Mucosa of descending colon (tissue), 3 donors: ENCODE data around the gene SF1. TPM values are rescaled to one million over a fixed set of nuclear protein-coding genes. Genes with fewer than 3 reads are reported as not detected.

ENCODE experiments used
- ATAC-seq: fragments of 200-7000 bp; cut with Tn5 transposase; one replicate; pipeline ENCODE4 v1.9.1; 2020; ENCODE audit warnings: mild to moderate bottlenecking, moderate library complexity
- DNase-seq, 3 donors: peaks; one replicate each; pipeline ENCODE4 v3.0.0-alpha.2; 2020
- H3K36me3 ChIP-seq: fragments of 200-600 bp; one replicate; pipeline ENCODE4 v1.8.0; 2021; ENCODE audit warnings: low read depth, mild to moderate bottlenecking
- H3K4me1 ChIP-seq: fragments of 200-600 bp; one replicate; pipeline ENCODE4 v1.8.0; 2021; ENCODE audit warnings: low read depth, mild to moderate bottlenecking
- H3K4me3 ChIP-seq: fragments of 200-600 bp; one replicate; pipeline ENCODE4 v1.8.0; 2021; ENCODE audit warnings: mild to moderate bottlenecking
- H3K9me3 ChIP-seq: fragments of 200-600 bp; one replicate; pipeline ENCODE4 v1.8.0; 2021; ENCODE audit warnings: mild to moderate bottlenecking
- intact Hi-C, 2 donors: fragments of 100-400 bp; cut with DNase I in 1 of 2; cut with micrococcal nuclease in 1 of 2; formaldehyde crosslinking; loops; one replicate each; pipeline versions ENCODE4 v1.11.0 to v1.11.1; 2022; cut with DNase I, micrococcal nuclease
- total RNA-seq, 3 donors: library from RNA; stranded (reverse); fragmentation: NEBNext Ultra II Directional in 2 of 3; extraction: Animal tissue kit (Norgen Biotek cat#: 25700) in 2 of 3; gene quantifications; one replicate each; pipeline versions ENCODE4 v1.2.1 to v1.2.4, GENCODE V29; 2021 to 2023
- TF ChIP-seq, protein P1 (sequence below): fragments of 200-600 bp; IDR thresholded peaks from one replicate; pipeline ENCODE4 v1.8.0; 2022; ENCODE audit warnings: antibody characterized with exemption, mild to moderate bottlenecking
- donor health status: DM: no; HTN: no; CAD: no; lungs with moderate emphysema.
- donor health status: DM: no; HTN: no; CAD: no.
- donor health status: DM: no; HTN: yes; CAD: no.

Gene SF1
- total RNA-seq, 3 donors from 2014 or later, result 223 to 317 (median 241) TPM

- H3K9me3 ChIP-seq, result no peaks in the 10 kb centered on the region
- peaks cover 9% of the 10 kb centered on the region for H3K4me1 ChIP-seq
- no peak overlapping the region for H3K4me3 ChIP-seq
- DNase-seq (no peak), ATAC-seq (peak; percentile 12)
- H3K36me3 ChIP-seq, result peaks cover 56% of the 10 kb centered on the region
- intact Hi-C loops, result no loop called here
- TF ChIP-seq, protein P1, sequence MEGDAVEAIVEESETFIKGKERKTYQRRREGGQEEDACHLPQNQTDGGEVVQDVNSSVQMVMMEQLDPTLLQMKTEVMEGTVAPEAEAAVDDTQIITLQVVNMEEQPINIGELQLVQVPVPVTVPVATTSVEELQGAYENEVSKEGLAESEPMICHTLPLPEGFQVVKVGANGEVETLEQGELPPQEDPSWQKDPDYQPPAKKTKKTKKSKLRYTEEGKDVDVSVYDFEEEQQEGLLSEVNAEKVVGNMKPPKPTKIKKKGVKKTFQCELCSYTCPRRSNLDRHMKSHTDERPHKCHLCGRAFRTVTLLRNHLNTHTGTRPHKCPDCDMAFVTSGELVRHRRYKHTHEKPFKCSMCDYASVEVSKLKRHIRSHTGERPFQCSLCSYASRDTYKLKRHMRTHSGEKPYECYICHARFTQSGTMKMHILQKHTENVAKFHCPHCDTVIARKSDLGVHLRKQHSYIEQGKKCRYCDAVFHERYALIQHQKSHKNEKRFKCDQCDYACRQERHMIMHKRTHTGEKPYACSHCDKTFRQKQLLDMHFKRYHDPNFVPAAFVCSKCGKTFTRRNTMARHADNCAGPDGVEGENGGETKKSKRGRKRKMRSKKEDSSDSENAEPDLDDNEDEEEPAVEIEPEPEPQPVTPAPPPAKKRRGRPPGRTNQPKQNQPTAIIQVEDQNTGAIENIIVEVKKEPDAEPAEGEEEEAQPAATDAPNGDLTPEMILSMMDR, result no peak
These were observed 6.5 kb downstream of the SF1 start for GRCh38 chr11:64771861-64772260.

GRCh38 chr11:64770120-64770519, 8.2 kb downstream of the SF1 start:
- Histone ChIP-seq H3K9me3 (no peaks in the 10 kb centered on the region), H3K36me3 (peaks cover 66% of the 10 kb centered on the region), H3K4me1 (peaks cover 1% of the 10 kb centered on the region), H3K4me3 (no peak overlapping the region)
- DNase-seq (peak in 2 of 3 donors; percentile 14 to 33), ATAC-seq (no peak)
- TF ChIP-seq, protein P1, result no peak
- intact Hi-C loops, result no loop called here

- Histone ChIP-seq H3K4me1 (peaks cover 6% of the 10 kb centered on the region), H3K9me3 (no peaks in the 10 kb centered on the region), H3K36me3 (peaks cover 63% of the 10 kb centered on the region), H3K4me3 (no peak overlapping the region)
- TF ChIP-seq, protein P1, result no peak
- intact Hi-C loops, result no loop called here
- ATAC-seq (no peak), DNase-seq (no peak)
These were observed 9.1 kb downstream of the SF1 start for GRCh38 chr11:64769283-64769682.

DNA sequence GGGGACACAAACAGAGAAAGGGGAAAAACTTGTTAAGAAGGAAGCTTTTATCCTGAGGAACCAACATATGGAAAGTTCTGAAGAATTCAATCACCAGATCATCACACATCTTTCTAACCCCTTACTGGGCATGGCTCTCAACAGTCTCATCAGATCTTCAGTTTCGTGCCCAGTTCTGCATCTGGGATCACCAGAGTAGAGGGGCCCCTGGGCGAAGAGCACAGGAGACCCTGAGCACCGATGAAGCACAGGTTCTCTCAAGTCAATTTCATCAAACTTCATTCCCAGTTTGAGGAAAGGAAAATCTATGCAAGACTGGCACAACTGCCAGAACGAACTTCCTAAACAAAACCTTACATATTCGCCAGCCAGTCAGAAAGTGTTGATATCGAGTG, 10.0 kb downstream of the SF1 start:
- no peak for ATAC-seq

GRCh38 chr11:64767344-64768299, 10.7 kb downstream of the SF1 start:
- TF ChIP-seq, protein P1, result no peak
- H3K9me3 ChIP-seq, result no peaks in the 10 kb centered on the region
- intact Hi-C loops, result no loop called here
- H3K4me1 ChIP-seq, result peaks cover 6% of the 10 kb centered on the region
- ATAC-seq (peak; percentile 62), DNase-seq (peak; percentile 62 to 89 (median 73))
- H3K36me3 ChIP-seq, result peaks cover 53% of the 10 kb centered on the region
- H3K4me3 ChIP-seq, result no peak overlapping the region

More for the DNA sequence above, 10.0 kb downstream of the SF1 start:
- intact Hi-C loops, result no loop called here
- Histone ChIP-seq H3K36me3 (peaks cover 53% of the 10 kb centered on the region), H3K4me3 (no peak overlapping the region), H3K4me1 (peaks cover 6% of the 10 kb centered on the region), H3K9me3 (no peaks in the 10 kb centered on the region)
- TF ChIP-seq, protein P1, result no peak
- DNase-seq, result no peak
